OCI-LY3 (cell line): ENCODE results near the gene GGCX.

ENCODE experiments used
- H2AFZ ChIP-seq: fragments of 200-600, 300-600 bp; shearing (Covaris generic); 2 replicates; pipeline ENCODE4 v1.6.0; 2014; ENCODE audit warnings: antibody characterized with exemption, low read depth, low read length
- H3K27ac ChIP-seq: fragments of 200-600, 300-600 bp; sonication (generic); 2 replicates; pipeline ENCODE4 v1.5.1; 2014; ENCODE audit warnings: mild to moderate bottlenecking, low read length, moderate library complexity, mixed read lengths
- H3K27me3 ChIP-seq: fragments of 200-600, 300-600 bp; sonication (generic); 2 replicates; pipeline ENCODE4 v1.6.1; 2014; ENCODE audit warnings: low read depth, low read length, mixed read lengths
- H3K36me3 ChIP-seq: fragments of 200-600, 300-600 bp; sonication (generic); replicated peaks from 2 replicates; pipeline ENCODE3; 2014; ENCODE audit warnings: low read depth, low read length, mixed read lengths
- H3K4me1 ChIP-seq: fragments of 300-600, 200-600 bp; sonication (generic); 2 replicates; pipeline ENCODE4 v1.6.1; 2014; ENCODE audit warnings: low read length, mixed read lengths
- H3K4me2 ChIP-seq: fragments of 200-600, 300-600 bp; sonication (generic); 2 replicates; pipeline ENCODE4 v1.6.1; 2014; ENCODE audit warnings: low read length, mixed read lengths
- H3K4me3 ChIP-seq: fragments of 300-600, 200-600 bp; sonication (generic); 2 replicates; pipeline ENCODE4 v1.5.1; 2014; ENCODE audit warnings: antibody characterized with exemption, mild to moderate bottlenecking, low read length, moderate library complexity
- H3K79me2 ChIP-seq: fragments of 300-600, 200-600 bp; shearing (Covaris generic); 2 replicates; pipeline ENCODE4 v1.6.1; 2014; ENCODE audit warnings: mild to moderate bottlenecking, low read length, mixed read lengths
- H3K9ac ChIP-seq: fragments of 300-600, 200-600 bp; shearing (Covaris generic); 2 replicates; pipeline ENCODE4 v1.6.0; 2014; ENCODE audit warnings: mild to moderate bottlenecking, low read length, moderate library complexity
- H3K9me3 ChIP-seq: fragments of 200-600, 300-600 bp; shearing (Covaris generic); 2 replicates; pipeline ENCODE4 v1.6.1; 2014; ENCODE audit warnings: low read length, mixed read lengths; ENCODE audit not compliant: insufficient read depth
- H4K20me1 ChIP-seq: fragments of 200-600, 300-600 bp; sonication (generic); 2 replicates; pipeline ENCODE4 v1.6.1; 2016; ENCODE audit warnings: low read length, mixed read lengths; ENCODE audit not compliant: insufficient read depth
- CTCF ChIP-seq: fragments of 200-600, 300-600 bp; sonication (generic); IDR thresholded peaks from 2 replicates; pipeline ENCODE4 v1.5.1; 2014; ENCODE audit warnings: antibody characterized with exemption, low read length, low read depth
- EZH2phosphoT487 ChIP-seq: fragments of 200-600 bp; shearing (Covaris generic); IDR thresholded peaks from 2 replicates; pipeline ENCODE4 v1.6.1; 2018; ENCODE audit warnings: antibody characterized with exemption, mixed run types, low read depth

Gene GGCX

GRCh38 chr2:85524336-85524908, 36.9 kb downstream of the GGCX start:
- H3K36me3 ChIP-seq, result no peaks in the 10 kb centered on the region
- H2AFZ ChIP-seq, result no peak overlapping the region; the same call in 1 of the 2 replicates
- TF ChIP-seq CTCF (no peak), EZH2phosphoT487 (no peak)
- no peak overlapping the region for H3K27ac ChIP-seq
- no peaks in the 10 kb centered on the region for H3K9me3 ChIP-seq
- H3K9ac ChIP-seq, result no peak overlapping the region
- no peak overlapping the region for H3K4me3 ChIP-seq
- no peaks in the 10 kb centered on the region for H4K20me1 ChIP-seq
- no peak overlapping the region for H3K4me2 ChIP-seq
- H3K27me3 ChIP-seq, result peaks cover 16% of the 10 kb centered on the region
- 0 out of 2 replicates have a peak, but pooled peaks cover 5% of the 10 kb centered on the region for H3K4me1 ChIP-seq
- H3K79me2 ChIP-seq, result no peaks in the 10 kb centered on the region

- Histone ChIP-seq H2AFZ (no peak overlapping the region; the same call in 1 of the 2 replicates), H3K27me3 (peaks cover 12% of the 10 kb centered on the region), H3K4me3 (no peak overlapping the region), H3K9me3 (no peaks in the 10 kb centered on the region), H3K9ac (no peak overlapping the region), H3K4me1 (0 out of 2 replicates have a peak, but pooled peaks cover 5% of the 10 kb centered on the region), H3K4me2 (no peak overlapping the region), H4K20me1 (no peaks in the 10 kb centered on the region), H3K79me2 (no peaks in the 10 kb centered on the region), H3K27ac (no peak overlapping the region), H3K36me3 (no peaks in the 10 kb centered on the region)
- no peak for TF ChIP-seq EZH2phosphoT487
- no peak for TF ChIP-seq CTCF
Measured at GRCh38 chr2:85523903-85524335, 37.4 kb downstream of the GGCX start.

- no peaks in the 10 kb centered on the region for H3K36me3 ChIP-seq
- no peak overlapping the region for H3K4me3 ChIP-seq
- H2AFZ ChIP-seq, result no peak overlapping the region
- H3K79me2 ChIP-seq, result no peaks in the 10 kb centered on the region
- 0 out of 2 replicates have a peak, but pooled peaks cover 5% of the 10 kb centered on the region for H3K4me1 ChIP-seq
- H3K27me3 ChIP-seq, result peaks cover 8% of the 10 kb centered on the region
- H3K9me3 ChIP-seq, result no peaks in the 10 kb centered on the region
- no peak overlapping the region for H3K4me2 ChIP-seq
- no peaks in the 10 kb centered on the region for H4K20me1 ChIP-seq
- no peak overlapping the region for H3K27ac ChIP-seq
- no peak for TF ChIP-seq EZH2phosphoT487
- H3K9ac ChIP-seq, result no peak overlapping the region
Measured at GRCh38 chr2:85523062-85523902, 38.0 kb downstream of the GGCX start.

GRCh38 chr2:85522090-85522647, 39.1 kb downstream of the GGCX start:
- peaks cover 5% of the 10 kb centered on the region for H3K4me1 ChIP-seq
- no peak overlapping the region for H3K27ac ChIP-seq
- no peak overlapping the region for H2AFZ ChIP-seq
- no peaks in the 10 kb centered on the region for H3K79me2 ChIP-seq
- no peaks in the 10 kb centered on the region for H3K9me3 ChIP-seq
- no peak overlapping the region for H3K4me2 ChIP-seq
- H3K27me3 ChIP-seq, result no peaks in the 10 kb centered on the region
- no peak overlapping the region for H3K4me3 ChIP-seq
- no peaks in the 10 kb centered on the region for H4K20me1 ChIP-seq
- H3K36me3 ChIP-seq, result no peaks in the 10 kb centered on the region
- no peak for TF ChIP-seq CTCF
- no peak for TF ChIP-seq EZH2phosphoT487
- no peak overlapping the region for H3K9ac ChIP-seq
